Epithelial cell of proximal tubule (primary cell): ENCODE results near the gene FITM2. TPM values are rescaled to one million over a fixed set of nuclear protein-coding genes. Genes with fewer than 3 reads are reported as not detected.

Experiments used
- DNase-seq: peaks from one replicate; pipeline ENCODE4 v3.0.0-alpha.2; 2011; ENCODE audit warnings: low read depth
- H3K4me3 ChIP-seq: 2 replicates; pipeline ENCODE4 v1.5.1; 2011; ENCODE audit warnings: low read depth, mild to moderate bottlenecking, low read length
- total RNA-seq: library from RNA; depleted of rRNA; stranded (reverse); fragments of >200 nt; gene quantifications from 2 replicates; pipeline ENCODE4 v1.2.3, GENCODE V29; 2015
- TF ChIP-seq, protein P1 (sequence below): conservative IDR thresholded peaks from 2 replicates; pipeline ENCODE4 v1.5.1; 2012; ENCODE audit warnings: low read depth, mild to moderate bottlenecking, low read length

Gene FITM2
- total RNA-seq, 1 donor from 2014 or later = 1.4 TPM

DNA sequence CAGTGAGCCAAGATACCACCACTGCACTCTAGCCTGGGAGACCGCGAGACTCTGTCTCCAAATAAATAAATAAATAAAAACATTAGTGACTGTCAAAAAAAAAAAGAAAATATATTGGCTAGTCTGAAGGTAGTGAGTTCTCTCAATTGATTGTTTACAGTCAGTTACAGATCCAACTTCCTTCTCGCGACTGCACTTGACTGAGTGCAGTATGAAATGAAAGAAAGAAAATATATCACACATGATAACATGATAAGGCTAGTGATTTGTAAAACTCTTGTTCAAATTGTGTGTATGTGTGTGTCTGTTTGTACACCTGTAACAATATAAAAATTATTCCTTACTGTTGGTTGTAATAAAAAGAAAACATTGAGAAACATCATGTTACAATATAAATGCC is 33.7 kb upstream of the FITM2 start:
- TF ChIP-seq, protein P1, sequence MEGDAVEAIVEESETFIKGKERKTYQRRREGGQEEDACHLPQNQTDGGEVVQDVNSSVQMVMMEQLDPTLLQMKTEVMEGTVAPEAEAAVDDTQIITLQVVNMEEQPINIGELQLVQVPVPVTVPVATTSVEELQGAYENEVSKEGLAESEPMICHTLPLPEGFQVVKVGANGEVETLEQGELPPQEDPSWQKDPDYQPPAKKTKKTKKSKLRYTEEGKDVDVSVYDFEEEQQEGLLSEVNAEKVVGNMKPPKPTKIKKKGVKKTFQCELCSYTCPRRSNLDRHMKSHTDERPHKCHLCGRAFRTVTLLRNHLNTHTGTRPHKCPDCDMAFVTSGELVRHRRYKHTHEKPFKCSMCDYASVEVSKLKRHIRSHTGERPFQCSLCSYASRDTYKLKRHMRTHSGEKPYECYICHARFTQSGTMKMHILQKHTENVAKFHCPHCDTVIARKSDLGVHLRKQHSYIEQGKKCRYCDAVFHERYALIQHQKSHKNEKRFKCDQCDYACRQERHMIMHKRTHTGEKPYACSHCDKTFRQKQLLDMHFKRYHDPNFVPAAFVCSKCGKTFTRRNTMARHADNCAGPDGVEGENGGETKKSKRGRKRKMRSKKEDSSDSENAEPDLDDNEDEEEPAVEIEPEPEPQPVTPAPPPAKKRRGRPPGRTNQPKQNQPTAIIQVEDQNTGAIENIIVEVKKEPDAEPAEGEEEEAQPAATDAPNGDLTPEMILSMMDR = no peak
- DNase-seq = no peak
- no peak overlapping the region for H3K4me3 ChIP-seq

DNA sequence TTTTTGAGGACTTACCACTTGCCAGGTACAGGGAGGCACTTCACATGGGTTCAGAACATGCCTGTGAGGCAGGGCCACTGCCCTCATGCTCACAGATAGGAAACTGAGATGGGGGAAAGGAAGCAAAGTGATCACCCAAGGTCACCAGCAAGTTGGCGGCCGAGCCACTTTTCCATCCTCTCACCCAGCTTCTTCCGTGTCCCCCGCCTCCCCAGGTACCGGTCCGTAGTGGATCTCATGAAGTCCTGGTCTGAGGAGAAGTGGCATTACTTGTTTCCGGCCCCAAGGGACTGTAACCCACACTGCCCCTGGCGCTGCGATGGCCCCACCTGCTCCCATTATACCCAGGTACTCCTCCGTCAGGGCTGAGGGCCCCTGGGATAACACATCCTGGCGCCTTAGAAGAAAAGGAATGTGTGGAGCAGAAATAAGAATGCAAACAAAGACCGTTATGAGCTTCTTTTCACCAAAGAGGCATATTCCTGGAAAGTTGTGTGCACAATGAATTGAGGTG is 32.2 kb upstream of the FITM2 start:
- no peak overlapping the region for H3K4me3 ChIP-seq
- no peak for DNase-seq
- TF ChIP-seq, protein P1 = no peak

DNA sequence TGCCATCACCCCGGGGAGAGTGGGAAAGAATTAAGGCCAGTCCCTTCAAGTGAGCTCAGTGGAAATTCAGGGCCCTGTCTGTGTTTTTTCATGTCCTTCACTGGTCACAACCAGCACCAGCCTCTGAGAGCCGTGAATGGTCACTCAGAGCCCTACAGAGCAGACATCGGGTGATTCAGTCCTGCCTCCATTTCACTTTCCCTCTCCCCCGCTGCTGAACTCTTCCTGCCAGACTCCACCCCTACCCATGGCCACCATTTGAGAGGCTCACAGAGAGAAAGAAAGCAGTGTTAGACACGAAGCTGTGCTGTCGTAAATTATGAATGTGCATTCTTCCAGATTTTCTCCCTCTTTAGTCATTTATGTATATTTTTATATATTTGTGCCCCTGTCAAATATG is 31.2 kb upstream of the FITM2 start:
- TF ChIP-seq, protein P1 = no peak
- no peak for DNase-seq

DNA sequence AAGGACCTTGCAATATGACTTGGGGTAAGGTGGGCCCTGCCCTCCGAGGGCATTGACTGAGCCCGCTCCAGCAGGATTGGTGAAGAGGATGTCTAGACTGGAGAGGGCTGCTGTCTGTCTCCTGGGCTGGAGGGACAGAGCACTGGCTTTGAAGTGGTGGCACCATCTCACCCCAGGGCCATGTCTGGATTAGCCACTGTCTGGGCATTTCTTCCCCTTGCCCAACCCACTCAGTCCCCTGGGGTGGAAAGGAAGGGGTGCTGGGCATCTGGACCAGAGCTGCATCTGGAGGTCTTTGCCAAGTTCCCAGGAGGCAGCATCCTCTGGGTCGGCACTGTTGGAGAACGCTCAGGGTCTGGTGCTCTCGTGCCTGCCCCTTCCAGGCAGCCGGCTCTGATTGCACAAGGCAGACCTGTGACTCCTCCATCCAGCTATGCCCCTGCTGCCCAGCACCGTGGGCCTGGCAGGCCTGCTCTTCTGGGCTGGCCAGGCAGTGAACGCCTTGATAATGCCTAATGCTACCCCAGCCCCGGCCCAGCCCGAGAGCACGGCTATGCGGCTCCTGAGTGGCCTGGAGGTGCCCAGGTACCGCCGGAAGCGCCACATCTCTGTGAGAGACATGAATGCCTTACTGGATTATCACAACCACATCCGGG is 25.9 kb upstream of the FITM2 start, which contains the start of gene R3HDML:
Gene R3HDML, plus strand, starts transcription at position 319 of the 656 bp plus-strand sequence. Its CDS starts 115 bp downstream, at position 434.
- DNase-seq = no peak
- H3K4me3 ChIP-seq = no peak within 1 kb of the TSS
- TF ChIP-seq, protein P1 = no peak

More for the DNA sequence above, 31.2 kb upstream of the FITM2 start:
- no peak overlapping the region for H3K4me3 ChIP-seq

DNA sequence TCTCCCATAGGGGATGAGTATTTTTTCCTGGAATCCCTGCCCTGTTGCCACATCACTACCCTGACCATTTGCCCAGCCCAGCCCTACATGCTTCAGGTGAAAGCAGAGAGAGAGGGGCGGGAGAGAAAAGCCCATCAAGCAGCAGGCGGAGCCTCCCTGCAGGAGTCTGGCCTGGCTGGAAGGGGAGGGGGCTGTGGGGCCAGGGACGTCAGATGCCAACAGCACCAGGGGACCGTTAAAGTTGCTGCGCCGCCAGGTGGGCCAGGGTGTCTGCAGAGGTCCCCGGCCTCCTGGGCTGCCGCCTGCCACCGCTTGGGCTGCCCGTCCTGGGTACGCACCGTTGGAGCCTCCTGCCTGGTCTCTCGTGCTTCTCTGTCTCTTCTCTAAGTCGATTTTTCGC is 25.1 kb upstream of the FITM2 start:
- TF ChIP-seq, protein P1 = no peak
- no peak for DNase-seq
- H3K4me3 ChIP-seq = no peak overlapping the region

DNA sequence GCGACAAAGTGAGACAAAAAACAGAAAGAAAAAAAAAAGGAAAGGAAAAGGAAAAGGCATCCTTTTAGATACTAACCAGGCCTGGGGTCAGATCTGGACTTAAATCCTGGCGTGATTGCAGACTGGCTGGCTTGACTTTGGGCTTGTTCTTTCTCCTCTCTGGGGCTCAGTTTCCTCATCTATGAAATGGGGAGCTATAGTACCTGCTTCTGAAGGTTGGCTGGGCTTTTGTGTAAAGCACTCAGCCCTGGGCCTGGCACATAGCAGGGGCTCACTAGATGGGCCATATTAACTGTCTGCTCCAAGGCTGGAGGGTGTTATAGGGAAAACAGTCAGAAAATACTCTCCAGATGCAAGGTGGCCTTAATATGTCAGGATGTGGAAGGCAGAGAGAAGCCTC is 24.7 kb upstream of the FITM2 start:
- DNase-seq = no peak
- H3K4me3 ChIP-seq = no peak overlapping the region
- TF ChIP-seq, protein P1 = no peak

DNA sequence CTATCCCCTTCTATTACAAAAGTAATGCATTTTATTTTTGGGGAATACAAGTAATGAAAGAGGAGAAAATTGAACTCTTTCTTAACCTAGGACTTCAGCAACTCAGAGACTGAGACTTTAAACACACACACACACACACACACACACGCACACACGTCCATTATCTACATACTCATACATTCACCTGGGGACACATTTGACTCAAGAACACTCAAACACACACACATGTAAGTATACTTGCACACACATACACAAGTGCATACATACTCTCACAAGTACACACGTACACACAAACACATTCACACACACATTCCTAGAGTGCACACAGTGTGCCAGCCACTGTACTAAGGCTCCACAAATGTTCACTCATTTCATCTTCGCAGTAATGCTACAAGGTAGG is 23.7 kb upstream of the FITM2 start:
- no peak for DNase-seq
- no peak overlapping the region for H3K4me3 ChIP-seq
- TF ChIP-seq, protein P1 = no peak
